ENCODE data around the gene CCDC57. TPM values are rescaled to one million over a fixed set of nuclear protein-coding genes. Genes with fewer than 3 reads are reported as not detected.

The CCDC57 gene
- total RNA-seq, 4 donors from 2014 or later: 7.9 to 22.1 (median 9.8) TPM

DNA sequence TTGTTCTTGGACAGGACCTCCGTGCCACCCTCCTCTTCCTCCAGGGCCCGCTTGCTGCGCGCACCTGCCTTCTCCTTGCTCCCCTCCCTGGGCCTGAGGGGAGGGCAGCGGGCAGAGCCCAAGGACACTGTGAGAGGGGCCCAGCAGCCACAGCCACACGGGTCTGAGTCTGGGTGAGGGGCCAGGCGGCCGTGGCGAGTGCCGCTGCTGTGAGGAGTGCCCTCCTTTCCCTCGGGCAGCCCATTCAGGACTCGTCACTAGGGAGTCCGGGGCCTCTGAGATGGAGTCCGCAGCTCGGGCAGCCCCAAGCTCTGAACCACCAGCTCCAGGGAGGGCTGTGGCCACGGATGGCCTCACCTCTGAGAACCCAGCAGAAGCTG is 152.7 kb downstream of the CCDC57 start:
- intact Hi-C loops (cut with DNase I): no loop called here

DNA sequence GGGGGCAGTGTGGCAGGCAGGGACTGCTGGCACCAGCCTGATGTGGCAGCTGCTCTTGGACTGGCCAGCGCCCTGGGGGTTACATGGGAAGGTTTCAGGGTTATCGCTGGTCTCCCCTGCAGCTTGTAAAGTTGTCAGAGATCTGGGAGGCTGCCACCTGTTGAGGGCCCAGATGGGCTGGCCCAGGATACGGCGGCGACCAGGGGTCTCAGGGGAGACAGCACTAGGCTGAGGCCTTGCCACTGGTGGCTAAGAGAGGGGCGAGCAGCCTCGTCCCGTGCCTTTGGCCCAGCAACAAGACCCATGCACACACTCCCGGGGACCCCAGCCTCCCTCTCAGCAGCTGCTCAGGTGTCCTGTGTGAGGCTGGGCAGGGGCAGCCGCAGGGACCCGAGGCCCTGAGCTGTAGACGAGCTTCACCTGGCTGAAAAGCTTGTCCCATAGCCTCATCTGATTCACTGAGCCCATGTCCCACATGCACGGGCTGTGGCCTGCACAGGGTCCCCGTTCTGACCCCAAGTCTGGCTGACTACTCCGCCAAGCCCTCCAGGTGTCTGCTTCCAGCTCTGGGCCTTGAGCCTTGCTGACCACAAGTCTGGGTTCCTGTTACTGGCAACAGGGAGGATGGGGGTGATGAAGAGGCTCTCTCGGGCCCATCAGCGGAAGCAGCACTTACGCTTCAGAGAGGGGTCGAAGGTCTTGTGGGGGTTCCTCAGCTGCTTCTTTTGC is 153.2 kb downstream of the CCDC57 start:
- no peaks in the 10 kb centered on the region for H3K9me3 ChIP-seq
- WGBS, 2 donors: 67 to 91% methylated on average over 4 to 5 of the region's 19 CpGs
- H3K4me1 ChIP-seq: peaks cover 8 to 23% (median 12%) of the 10 kb centered on the region in 3 donors
- intact Hi-C loops (cut with DNase I): no loop called here
- no peak for TF ChIP-seq POLR2A (IDR thresholded peaks at IDR 0.05)
- TF ChIP-seq, protein P1, sequence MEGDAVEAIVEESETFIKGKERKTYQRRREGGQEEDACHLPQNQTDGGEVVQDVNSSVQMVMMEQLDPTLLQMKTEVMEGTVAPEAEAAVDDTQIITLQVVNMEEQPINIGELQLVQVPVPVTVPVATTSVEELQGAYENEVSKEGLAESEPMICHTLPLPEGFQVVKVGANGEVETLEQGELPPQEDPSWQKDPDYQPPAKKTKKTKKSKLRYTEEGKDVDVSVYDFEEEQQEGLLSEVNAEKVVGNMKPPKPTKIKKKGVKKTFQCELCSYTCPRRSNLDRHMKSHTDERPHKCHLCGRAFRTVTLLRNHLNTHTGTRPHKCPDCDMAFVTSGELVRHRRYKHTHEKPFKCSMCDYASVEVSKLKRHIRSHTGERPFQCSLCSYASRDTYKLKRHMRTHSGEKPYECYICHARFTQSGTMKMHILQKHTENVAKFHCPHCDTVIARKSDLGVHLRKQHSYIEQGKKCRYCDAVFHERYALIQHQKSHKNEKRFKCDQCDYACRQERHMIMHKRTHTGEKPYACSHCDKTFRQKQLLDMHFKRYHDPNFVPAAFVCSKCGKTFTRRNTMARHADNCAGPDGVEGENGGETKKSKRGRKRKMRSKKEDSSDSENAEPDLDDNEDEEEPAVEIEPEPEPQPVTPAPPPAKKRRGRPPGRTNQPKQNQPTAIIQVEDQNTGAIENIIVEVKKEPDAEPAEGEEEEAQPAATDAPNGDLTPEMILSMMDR (IDR thresholded peaks at IDR 0.05): no peak
- H3K4me3 ChIP-seq: no peak overlapping the region
- peaks cover 67 to 98% (median 73%) of the 10 kb centered on the region in 3 donors for H3K36me3 ChIP-seq
- DNase-seq: no peak
- H3K27ac ChIP-seq: no peak overlapping the region
- H3K27me3 ChIP-seq: no peaks in the 10 kb centered on the region

More for the DNA sequence above, 152.7 kb downstream of the CCDC57 start:
- 80% methylated on average over 9 of the region's 16 CpGs; no CpG with 5 or more reads in 1 of the 2 donors for WGBS, 2 donors
- peaks cover 62 to 92% (median 70%) of the 10 kb centered on the region in 3 donors for H3K36me3 ChIP-seq
- H3K27ac ChIP-seq: no peak overlapping the region
- H3K4me1 ChIP-seq: peaks cover 13 to 29% (median 17%) of the 10 kb centered on the region in 3 donors
- H3K27me3 ChIP-seq: no peaks in the 10 kb centered on the region
- no peak for DNase-seq
- no peak for TF ChIP-seq POLR2A (IDR thresholded peaks at IDR 0.05)
- TF ChIP-seq, protein P1 (IDR thresholded peaks at IDR 0.05): no peak
- H3K4me3 ChIP-seq: no peak overlapping the region
- no peaks in the 10 kb centered on the region for H3K9me3 ChIP-seq

DNA sequence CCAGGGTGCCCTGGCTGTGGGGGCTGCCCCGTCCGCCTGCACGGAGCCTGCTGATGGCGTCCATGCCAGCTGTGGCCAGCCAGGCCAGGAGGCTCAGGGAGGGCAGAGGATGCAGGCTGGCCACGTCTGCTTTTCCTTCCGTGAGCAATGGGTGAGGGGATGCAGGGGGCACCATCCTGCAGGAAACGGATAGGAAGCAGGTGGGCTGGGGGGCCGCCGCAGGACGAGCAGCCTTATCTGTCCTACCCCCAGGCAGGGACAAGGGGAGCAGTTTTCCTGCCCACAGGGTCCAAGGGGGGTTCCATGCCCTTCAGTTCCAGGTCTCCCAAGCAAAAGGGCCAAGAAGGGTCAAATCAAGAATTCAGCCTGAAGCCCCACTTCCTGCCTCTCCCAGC is 153.8 kb downstream of the CCDC57 start:
- intact Hi-C loops (cut with DNase I): no loop called here
- no peak for DNase-seq
- no peaks in the 10 kb centered on the region for H3K27me3 ChIP-seq
- H3K4me3 ChIP-seq: no peak overlapping the region
- H3K9me3 ChIP-seq: no peaks in the 10 kb centered on the region
- peaks cover 2 to 20% (median 8%) of the 10 kb centered on the region in 3 donors for H3K4me1 ChIP-seq
- WGBS, 2 donors: 76% methylated on average over 3 of the region's 10 CpGs; no CpG with 5 or more reads in 1 of the 2 donors
- H3K36me3 ChIP-seq: peaks cover 70 to 100% (median 76%) of the 10 kb centered on the region in 3 donors
- H3K27ac ChIP-seq: no peak overlapping the region
- TF ChIP-seq, protein P1 (IDR thresholded peaks at IDR 0.05): no peak
- TF ChIP-seq POLR2A (IDR thresholded peaks at IDR 0.05): no peak

DNA sequence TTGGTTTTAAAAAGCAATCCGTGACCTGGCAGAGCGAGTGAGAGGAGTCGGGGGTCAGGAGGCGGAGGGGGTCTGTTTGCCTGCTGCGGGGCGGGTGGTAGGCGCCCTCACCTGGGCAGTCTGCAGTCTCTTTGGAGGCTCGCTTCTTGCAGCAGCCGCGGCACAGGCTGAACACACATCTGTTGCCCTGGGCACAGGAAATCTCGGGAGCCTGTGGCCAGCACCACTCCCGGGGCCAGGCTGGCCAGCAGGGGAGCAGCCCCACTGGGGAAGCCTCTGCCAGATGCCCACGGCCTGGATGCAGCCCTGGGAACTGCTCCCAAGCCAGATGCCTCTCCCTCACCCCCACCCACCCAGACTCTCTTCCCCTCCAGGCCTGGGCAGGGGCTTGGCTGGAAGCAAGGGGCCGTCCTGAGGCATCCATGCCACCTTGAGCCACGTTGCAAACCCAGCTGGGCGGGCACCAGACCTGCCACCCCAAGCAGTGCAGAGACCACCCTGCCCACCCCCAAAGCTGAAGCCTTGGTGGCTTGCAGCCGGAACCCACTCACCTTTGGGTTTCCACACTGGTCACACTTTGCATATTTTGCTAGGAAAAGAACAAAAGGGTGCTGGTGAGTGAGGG is 154.3 kb downstream of the CCDC57 start:
- TF ChIP-seq POLR2A (IDR thresholded peaks at IDR 0.05): no peak
- TF ChIP-seq, protein P1 (IDR thresholded peaks at IDR 0.05): no peak
- Histone ChIP-seq H3K9me3 (no peaks in the 10 kb centered on the region), H3K36me3 (peaks cover 73 to 100% (median 76%) of the 10 kb centered on the region in 3 donors), H3K27ac (no peak overlapping the region), H3K4me1 (peaks cover 5 to 20% (median 8%) of the 10 kb centered on the region in 3 donors), H3K27me3 (no peaks in the 10 kb centered on the region), H3K4me3 (no peak overlapping the region)
- DNase-seq: no peak
- 40 to 92% methylated on average over 1 to 5 of the region's 17 CpGs for WGBS, 2 donors
- intact Hi-C loops (cut with DNase I): no loop called here

All from esophagus squamous epithelium (tissue), 5 donors.